Amniotic epithelial cell (primary cell): ENCODE results near the gene PRR35.
"Not testable (repeated sequence)": the region's sequence is repeated elsewhere in the genome, so short reads cannot be mapped to it uniquely, and the experiment has no call there.

ENCODE experiments used
- DNase-seq: peaks from one replicate; pipeline ENCODE4 v3.0.0-alpha.2; 2010; ENCODE audit warnings: low read depth

Gene PRR35

DNA sequence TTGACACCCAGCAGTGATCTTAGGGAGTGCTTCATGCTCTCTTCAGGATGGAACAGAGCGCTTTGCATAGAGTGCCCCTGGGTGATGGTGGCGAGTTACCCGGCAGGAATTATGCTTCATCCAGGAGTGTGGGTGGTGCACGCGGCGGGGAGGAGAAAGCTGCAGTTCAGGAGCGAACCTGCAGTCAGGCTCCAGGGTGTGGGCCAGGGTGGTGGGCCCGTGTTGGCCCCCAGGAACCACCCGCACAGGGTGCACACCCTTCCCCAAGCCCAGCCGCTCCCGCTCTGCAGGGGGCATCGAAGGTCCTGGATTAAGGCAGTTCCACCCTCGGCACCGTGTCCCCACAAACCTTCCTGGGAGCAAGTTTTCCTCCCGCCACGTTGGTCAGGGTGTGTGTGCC is 33.6 kb downstream of the PRR35 start:
- no peak for DNase-seq

DNA sequence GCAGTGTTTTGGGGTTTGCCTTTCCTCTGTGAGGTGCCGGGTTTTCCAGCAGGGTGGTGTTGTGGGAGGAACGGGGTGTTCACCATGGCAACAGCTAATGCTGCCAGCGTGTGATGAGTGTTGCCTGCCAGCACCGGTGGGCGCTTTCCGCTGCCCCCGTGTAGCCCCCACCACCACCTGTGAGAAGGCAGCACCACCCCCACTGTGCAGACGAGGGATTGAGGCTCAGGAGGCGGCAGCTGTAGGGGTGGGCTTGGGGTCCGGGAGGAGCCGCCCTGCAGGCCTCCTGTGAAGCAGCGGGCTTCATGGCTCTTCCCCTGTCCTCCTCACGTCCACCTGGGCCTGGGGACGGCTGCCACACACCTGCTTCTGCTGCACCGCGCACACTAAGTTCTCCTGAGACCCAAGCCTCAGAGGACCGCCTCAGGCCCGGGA is 34.9 kb downstream of the PRR35 start:
- DNase-seq = no peak

DNA sequence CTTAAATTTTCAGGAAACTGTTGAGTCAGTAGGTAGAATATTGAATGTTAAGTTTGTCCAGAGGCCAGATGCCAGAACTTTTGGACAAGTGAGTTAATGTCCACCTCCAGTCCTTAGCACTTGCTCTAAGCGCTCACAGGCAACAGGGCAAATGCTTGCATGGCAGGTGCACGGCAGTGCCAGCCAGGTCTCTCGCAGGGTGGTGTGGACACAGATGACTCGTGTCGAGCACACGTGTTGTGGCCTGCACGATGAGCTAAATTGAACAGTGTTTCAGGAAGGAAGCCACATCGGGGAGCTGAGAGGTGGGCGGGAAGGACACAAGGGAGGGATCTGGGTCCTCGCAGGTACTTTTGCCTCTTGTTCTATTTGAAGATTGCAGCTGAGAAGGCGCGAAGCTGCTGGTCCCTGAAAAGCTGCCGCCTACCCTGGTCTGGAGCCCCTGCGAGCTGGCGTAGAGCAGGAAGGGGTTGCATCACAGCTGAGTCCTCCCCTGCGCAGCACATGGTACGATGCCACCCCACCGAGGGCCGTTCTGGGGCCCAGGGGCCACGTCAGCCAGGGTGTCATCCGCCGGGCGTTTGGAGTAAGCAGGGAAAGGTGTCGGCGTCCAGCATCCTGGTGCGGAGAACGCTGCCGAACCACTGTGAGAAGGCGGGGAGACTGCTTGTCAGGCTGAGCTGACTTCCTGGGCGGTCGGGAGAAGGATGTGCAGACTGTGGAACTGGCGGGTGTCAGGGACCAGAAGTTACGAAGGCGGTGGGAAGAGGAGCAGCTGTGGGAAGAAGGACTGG is 35.9 kb downstream of the PRR35 start:
- DNase-seq = no peak

DNA sequence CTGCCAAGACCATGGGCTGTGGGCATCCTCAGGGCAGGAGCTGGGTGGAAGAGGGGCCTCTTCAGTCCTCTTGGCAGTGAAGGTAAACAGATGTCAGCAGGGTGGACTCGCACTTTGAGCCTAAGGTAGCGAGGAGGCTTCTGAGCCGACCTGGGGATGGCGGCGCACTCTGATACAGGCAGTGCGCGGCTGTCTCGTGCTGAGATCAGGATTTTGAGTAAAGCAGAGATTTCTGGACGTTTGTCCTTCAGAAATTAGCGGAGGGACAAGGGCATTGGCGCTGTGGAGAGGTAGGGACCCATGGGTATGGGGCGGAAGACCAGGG is 36.5 kb downstream of the PRR35 start:
- DNase-seq = no peak

DNA sequence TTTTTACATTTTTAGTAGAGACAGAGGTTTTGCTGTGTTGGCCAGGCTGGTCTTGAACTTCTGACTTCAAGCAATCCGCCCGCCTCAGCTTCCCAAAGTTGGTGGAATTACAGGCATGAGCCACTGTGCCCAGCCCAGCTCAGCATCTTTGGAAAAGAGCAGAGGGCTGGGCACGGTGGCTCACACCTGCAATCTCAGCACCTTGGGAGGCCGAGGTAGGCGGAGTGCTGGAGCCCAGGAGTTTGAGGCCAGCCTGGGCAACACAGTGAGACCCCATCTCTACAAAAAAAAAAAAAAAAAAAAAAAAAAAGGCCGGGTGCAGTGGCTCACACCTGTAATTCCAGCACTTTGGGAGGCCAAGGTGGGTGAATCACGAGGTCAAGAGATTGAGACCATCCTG is 37.5 kb downstream of the PRR35 start:
- DNase-seq = not testable (repeated sequence)

DNA sequence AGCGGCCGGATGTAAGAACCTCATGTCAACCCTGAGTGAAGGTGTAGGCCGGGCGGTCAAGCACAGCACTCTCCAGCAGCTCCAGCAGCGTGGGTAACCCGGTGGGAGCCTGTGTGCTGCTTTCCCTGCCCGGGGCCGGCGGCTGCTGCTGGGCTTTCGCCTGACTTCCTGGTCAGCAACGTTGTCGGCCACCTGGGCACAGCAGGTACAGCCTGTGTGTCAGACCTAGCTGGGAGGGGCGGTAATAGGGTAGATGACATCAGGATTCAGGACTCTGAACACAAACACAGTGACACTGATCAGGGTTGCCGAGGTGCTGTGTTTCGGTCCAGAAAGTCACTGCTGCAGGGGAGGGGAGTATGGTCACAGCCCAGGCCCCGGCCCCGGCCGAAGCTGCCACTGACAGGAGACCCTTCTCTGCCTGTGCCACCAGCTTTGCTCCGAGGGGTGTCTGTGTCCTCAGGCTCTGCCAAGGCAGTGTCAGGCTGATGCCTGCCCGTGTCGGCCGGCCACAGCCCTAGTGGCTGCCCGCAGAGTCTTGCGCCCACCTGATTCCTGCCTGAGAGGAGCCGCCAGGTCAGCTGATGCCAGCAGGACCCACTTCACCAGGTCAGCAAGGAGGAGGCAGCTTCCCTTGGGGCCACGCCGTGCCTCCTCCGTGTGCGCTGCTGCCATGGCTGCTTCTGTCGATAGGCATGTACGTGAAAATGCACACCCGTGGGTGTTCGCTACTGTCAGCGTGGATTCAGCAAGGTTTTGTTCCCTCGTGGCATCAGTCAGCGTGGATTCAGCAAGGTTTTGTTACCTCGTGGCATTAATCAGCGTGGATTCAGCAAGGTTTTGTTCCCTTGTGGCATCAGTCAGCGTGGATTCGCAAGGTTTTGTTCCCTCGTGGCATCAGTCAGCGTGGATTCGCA is 38.9 kb downstream of the PRR35 start:
- DNase-seq = no peak

DNA sequence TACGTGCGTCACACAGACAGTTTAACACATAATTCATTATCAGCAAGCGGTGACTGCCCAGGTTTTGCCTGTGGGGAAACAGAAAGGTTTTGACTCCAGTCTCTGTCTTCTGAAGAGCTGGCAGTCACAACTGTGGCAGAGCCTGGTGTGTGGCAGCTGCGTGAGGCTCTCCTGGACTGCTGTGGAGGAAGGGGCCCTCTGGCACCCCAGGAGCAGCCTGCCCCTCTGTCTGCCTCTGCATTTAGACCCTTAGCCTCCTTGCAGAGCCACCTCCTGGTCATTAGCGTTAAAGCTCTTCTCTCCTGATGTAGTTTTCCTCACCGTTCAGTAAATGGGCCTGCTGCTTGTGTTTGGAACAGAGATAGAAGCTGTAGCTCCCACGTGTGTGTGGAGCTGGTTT is 40.6 kb downstream of the PRR35 start:
- no peak for DNase-seq

DNA sequence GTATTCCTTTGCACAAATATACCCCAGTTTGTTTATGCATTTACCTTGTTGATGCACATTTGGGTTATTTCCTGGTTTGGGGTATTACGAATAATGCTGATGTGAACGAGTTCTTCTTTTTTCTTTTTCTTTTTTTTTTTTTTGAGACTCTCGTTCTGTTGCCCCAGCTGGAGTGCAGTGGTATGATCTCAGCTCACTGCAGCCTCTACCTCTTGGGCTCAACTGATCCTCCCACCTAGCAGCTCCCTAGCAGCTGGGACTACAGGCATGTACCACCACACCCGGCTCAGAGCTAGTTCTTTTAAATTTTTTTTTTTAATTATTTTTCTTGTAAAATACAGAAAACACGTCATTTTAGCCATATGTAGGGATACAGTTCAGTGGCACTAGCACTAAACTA is 43.7 kb downstream of the PRR35 start:
- DNase-seq = no peak

DNA sequence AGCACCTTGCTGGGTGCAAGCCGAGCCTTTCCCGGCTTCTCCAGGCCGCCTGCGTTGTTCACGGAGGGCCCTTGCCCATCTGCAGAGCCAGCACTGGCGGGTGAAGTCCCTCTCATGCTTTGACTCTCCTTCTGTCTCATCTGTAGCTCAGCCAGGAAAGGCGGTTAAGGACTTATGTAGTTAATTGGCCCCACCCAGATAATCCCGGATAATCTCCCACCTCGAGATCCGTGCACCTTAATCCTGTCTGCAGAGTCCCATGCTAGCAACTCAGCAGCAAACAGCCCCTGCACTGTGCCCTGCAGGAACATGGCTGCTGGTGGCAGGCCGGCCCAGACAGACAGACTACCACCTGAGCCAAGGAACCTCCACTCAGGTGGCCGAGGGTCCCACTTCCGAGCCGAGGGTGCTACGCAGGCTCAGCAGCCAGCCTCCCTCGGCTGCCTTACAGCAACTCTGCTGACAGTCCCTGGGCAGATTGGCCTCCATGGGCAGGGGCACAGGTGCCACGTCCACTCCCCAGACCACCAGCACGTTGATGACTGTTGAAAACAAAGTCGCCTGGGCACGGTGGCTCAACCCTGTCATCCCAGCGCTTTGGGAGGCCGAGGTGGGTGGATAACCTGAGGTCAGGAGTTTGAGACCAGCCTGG is 46.6 kb downstream of the PRR35 start:
- DNase-seq = no peak

DNA sequence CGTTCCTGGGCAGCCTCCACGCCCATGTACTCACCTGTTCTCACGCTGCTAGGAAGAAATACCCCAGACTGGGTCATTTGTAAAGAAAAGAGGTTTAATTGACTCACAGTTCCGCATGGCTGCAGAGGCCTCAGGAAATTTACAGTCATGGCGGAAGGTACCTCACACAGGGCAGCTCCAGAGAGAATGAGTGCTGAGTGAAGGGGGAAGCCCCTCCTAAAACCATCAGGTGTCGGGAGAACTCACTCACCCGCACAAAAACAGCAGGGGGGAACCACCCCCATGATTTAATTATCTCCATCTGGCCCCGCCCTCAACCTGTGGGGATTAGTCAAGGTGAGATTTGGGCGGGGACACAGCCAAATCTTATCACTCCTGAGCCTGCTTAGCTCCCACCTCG is 47.8 kb downstream of the PRR35 start:
- DNase-seq = no peak

DNA sequence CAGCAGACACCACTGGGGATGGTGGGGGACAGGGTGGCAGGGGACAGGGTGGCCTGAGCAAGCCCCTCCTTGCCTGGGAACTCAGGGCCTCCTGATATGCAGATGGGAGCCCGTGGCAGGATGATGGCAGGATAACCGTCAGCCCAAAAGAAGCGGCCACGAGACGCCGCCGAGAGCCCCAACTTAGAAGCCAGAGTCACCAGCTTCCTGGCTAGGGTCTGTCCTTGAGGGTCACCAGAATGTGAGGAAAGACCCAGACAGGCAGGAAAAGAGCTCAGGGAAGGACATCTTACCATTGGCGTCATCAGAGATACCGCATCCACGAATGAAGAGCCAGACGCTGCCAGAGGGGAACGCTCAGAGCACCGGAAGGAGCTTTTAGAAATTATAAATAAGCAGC is 49.1 kb downstream of the PRR35 start:
- no peak for DNase-seq

DNA sequence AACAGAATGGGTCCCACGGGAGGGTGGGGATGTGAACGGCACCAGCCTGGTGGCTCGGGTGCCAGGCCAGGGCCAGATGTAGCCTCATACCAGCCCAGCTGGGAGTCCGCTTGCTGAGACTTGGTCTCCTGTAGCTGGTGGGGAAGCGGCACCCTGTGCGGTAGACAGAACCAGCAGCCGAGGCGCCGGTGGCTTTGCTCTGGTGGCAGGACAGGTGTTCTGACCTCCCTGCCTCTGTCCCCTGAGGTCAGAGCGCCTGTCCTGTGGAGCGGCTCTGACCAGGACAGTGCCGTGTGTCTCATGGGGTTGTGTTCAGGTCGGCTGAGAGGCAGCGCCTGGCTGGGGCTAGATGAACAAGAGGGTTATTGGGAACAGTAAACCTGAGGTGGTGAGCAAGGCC is 49.8 kb downstream of the PRR35 start:
- no peak for DNase-seq

DNA sequence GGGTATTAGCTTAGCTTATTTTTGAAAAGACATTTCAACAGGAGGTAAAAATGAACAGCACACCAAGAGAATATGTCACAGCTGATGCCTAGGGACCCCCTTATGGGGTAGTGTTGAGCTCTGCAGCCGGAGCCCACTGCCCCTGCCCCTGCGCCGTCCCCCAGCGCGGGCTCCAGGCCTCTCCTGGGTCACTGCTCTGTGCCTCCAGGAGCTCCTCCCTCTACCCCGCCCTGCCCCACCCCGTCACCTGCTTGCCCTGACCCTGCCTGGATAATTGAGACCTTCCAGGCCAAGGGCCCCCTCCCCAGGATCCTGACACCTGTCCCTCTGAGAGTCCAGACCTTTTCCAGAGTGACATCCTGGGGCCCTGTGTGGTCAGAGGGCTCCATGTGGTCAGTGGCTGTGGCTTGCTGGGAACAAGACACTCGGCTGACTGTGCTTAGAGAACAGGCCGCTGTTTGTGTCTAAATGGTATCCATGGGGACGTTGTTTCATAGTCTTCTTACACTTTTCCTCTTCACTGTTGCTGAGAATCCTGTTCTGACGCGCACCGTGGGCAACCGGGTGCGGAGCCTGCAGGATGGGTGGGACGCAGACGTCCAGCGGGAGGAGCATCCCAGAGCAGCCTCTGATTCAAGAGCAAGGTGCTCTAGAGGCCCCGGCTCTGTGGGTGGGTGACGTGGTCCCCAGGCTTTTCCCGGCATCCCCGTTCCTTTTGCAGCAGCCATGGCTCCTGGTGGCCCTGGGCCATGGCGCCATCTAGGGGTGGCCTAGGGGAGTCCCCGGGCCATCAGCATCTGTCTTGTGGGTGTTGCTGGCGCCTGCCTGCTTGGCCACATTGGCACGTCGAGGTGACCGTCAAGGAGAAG is 50.6 kb downstream of the PRR35 start:
- DNase-seq = no peak

DNA sequence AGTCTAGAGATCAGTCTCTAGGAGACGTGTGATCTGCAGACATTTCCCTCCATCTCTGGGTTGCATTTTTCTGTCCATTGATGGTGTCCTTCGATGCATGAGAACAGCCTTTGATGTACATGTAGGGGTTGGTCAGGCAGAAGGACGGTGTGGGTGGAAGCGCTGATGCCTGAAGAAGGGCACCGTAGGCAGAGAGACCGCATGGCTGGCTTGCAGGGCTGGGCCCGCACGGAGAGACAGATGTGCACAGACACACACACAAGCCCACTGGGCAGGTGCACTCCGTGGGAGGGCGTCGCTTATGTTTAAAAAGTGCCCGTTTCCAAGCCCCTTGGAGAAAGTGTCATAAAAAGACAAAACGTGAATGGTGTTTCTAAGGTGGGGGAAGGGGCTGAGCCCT is 54.9 kb downstream of the PRR35 start:
- no peak for DNase-seq
